Inflammatory macrophage (primary cell): ENCODE data around the gene MIB2.

ENCODE experiments used
- DNase-seq, 2 donors: peaks; one replicate each; pipeline ENCODE4 v3.0.0-alpha.2; 2020 to 2022

MIB2 gene

DNA sequence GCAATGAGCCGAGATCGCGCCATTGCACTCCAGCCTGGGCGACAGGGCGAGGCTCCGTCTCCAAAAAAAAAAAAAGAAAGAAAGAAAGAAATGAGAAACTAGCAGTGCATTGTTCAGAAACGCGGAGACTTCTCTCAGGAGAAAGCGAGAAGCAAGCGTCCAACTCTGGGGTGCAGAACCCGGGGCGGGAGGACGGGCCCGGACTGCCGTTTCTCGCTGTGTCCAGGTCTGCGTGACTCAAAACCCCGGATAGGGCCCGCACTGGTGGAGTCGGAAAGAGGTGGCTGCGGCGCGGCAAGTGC lies 395 bp upstream of the MIB2 start:
- DNase-seq: no peak

DNA sequence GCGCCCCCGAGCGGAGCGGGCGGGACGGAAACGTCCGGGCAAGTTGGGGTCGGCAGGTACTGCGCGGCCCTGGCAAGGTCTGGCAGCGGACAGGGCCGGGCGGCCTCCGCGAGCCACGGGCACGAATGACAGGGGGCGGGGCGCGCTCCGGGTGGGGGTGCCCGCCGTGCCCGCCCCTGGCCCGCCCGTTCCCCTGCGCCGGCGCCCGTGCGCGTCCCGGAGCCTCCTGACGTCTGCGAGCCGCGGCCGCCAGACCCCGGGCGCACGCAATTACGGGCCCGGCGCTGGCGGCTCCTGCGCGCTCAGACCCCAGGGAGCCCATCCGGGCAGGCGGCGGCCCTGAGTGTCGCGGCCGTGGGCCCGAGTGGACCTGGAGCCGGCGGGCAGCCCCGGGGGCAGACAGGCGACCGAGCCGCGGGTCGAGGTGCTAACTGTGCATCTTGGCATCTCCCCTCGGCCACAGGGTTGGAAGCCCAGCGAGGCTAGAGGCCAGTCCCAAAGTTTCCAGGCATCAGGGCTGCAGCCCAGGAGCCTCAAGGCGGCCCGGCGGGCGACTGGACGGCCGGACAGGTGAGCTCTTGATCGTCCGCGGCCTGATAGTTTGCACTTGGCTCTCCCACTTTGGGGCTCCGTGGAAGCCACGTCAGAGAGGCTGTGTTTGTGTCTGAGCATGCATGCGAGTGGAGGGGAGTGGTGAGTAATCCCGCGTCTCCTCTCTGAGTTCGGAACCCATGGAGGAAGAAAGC lies 918 bp downstream of the MIB2 start:
- DNase-seq: peak; percentile 14 to 58

DNA sequence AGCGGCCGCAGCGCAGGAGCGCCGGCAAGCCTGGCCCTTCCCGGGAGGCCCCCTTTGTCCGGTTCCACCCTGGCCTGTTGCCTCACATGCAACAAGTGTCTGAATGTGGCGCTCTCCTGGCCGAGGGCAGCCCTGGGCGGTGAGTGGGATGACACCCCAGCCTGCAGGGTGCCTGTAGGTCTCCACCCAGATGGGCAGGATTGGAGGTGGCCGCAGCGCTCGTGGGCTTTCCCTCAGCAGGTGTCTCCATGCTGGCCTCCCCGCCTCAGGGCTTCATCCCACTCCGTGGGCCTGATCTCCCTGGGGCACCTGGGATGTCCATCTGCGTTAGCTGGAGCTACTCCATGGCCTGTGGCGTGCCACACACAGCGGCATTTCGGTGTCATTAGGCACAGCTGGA lies 1.5 kb downstream of the MIB2 start:
- DNase-seq: no peak

DNA sequence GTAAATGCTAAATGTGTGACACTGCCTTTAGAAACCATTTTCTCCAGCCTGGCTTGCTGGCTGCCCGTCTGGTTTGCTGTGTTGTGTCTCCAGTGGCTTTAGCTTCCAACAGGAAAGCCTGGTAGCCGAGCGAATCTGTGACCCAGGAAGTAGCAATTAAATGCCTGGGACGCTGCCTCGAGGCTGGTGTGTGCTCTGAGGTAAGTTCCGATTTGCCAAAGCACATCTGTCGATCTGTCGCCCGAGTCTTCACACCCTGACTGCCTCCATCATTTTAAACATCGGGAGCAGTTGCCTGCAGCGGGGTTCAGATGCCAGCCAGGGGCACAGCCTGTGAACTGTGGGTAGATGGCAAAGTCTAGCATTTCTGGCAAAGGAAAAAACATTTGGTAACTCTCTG lies 2.2 kb downstream of the MIB2 start:
- no peak for DNase-seq

DNA sequence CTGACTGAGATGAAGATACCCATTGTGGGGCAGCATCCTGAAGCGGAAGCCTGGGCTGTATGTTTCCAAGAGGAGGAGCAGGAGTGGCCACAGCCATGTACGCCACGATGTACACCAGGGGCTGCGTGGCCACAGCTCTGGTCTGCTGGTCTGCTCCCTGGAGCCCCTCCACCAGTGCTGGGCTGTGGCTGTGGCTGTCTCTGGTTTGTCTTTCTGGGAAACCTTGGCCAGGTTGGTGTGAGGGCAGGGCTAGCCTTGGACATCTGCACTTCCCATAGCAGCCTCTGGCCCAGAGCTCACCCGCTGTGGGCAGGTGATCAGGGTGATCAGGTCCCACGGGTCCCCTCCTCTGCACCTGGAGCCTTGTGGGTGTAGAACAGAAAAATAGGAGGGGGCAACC lies 2.6 kb downstream of the MIB2 start:
- DNase-seq: no peak

DNA sequence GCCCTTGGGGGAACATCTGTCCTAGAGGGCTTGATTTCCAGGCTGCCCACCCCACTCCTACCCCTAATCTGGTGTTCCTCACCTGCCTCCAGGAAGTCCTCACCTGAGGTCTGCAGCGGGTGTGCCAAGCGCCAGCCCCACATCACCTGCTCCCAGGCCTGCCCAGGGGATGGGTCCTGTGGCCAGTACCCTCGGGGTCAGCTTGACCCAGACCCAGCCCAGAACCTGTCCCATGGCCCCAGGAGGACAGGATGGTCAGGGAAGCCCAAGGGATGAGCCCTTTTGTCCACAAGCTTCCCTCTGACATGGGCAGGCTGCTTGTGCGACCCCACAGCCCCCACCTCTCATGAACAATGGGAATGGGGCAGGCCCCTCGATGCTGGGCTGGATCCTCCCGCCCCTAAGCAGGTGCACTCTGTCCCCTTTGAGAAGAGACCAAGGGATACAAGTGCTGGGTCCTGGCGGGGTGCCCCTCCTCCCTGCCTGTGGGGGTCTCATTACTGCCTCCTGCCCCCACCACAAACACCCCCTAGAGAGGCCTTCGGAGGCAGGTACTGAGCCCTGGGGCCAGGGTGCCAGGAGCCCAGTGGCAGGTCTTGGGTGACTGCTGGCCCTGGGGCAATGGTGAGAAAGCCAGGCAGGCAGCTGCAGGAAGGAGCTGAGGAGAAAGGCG lies 3.2 kb downstream of the MIB2 start:
- no peak for DNase-seq

DNA sequence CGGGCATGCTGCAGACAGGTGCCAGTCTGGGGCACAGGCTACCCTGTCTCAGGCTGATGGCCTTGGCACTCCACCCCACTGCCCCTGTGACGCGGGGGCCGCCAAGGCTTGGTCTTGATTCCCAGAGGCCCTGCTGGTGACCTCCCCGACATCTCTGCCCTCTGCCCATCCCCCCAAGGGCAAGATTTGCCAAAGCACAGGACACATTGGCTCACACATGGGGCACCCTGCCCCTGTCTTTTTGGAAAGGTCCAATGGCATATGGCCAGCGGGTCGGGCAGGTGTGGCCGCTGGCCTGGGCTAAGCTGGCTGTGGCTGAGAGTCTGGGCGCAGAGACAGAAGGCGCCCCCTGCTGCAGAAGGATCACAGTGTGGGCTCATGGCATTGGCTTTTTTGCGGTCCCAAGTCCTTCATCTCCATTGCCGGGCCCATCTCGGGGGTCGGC lies 4.6 kb downstream of the MIB2 start:
- DNase-seq: peak; percentile 6 to 35

DNA sequence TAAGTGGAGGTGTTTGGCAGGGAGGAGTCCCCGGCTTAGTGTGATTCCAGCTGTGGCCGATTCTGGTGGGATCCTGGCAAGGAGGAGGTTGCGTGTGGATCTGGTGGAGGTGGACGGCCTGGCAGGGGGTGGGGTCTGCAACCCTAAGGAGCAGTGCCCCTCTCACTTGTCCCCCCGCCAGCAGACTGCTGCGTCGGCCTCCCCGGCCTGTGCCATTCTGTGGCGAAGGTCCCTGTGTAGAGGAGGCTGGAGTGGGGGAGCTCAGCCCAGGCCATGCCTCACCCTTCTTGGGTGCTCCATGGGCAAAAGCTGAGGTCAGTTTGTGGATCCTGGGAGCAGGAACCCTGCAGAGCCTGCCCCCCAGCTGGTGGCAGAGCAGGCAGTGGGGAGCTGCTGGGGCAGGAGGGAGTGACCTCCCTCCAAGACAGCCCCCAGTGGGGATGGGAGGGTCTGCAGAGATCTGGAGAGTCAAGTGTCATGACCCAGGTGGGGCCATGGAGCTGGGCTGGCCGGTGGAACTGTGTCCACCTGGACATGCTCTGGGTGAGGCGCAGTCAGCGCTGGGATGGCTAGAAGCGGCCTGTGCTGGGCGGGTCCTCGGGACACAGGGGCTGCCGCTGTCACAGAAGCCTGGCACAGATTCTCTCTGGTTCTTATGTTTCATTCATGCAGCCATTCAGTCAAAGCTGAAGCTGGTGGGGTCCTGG lies 5.3 kb downstream of the MIB2 start:
- DNase-seq: no peak

DNA sequence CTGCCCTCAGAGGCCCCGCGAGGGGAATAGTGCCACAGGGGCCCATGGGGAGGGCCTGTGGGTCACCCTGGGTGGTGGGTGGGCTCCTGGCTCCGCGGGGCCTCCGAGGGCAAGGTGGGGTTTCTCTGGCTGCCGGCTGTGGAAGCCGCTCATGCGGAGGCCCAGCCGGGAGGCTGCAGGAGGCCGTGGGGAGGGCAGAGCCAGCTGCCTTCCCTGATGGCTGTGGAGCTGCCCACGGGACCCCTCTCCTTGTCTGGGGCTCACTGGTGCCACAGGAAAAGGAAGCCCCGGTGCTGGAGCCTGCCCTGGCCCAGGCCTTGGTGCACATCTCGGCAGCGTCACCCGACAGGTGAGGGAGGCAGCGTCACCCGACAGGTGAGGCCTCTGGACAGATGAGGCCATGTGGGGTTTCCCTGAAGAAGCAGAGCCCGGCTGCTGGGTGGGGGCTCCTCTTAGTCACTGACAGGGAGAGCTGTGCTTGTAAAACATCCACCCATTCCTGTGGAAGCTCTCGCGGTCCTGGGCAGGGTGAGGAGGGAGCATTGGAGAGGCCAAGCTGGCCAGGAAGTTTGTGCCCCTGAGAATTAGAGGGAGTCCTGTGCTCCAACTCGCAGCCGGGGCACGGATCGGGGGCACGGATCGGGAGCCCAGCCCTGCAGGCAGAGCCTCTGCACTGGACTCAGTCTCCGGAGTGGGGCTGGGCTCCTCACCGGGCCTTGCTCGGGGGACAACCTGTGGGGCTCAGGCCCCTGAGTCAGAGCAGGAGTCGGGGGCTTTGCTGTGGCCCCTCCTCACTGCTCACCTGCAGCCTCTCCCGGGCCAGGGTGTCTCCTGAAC lies 6.1 kb downstream of the MIB2 start:
- DNase-seq: no peak

DNA sequence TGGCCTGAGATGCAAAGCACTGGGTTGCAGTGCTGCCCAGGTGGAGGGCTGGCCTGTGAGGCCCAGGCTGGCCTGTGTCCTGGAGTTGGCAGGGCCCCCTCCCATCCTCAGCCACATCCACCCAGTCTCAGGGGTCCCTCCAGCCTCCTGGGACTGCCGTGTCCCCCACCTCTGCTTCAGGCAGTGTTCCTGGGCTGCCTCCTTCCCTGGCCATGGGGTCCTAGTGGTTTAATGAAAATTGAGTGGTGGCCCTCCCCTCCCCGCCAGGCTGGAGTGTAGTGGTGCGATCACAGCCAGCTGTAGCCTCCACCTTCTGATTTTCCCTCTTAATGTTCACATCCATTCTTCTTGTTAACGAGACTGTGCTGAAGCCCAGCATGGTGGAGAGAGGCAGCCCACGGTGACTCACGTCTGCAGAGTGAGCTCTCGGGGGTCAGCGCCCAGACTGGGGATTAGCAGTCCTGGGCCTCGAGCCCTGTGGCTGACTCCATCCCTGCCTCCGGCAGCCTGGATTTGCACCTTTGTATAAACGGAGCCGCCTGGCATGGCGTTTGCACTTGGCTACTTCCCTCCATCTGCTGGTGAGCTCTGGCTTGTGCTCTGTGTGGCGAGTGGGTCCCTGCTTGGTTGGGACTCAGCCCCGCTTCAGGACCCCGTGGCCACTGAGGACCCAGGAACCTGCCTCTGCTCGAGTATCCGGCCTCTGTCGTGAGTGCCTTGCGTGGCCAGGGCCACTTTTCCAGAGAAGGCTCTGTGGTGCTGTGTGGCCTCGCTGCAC lies 6.9 kb downstream of the MIB2 start:
- no peak for DNase-seq

DNA sequence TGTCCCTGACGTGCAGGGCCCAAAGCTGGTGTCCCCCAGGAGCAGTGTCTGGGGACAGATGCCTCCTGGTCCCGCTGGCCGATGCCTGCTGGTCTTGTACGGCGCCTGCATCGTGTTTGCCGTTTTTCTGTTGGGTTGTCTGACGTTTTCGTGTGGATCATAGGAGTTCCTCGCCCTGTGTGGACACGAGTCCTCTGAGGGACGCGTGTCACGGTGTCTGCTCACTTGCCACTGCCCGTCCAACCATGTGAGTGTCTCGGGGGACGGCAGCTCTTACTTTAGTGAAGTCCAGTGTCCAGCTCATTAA lies 7.4 kb downstream of the MIB2 start:
- DNase-seq: no peak

DNA sequence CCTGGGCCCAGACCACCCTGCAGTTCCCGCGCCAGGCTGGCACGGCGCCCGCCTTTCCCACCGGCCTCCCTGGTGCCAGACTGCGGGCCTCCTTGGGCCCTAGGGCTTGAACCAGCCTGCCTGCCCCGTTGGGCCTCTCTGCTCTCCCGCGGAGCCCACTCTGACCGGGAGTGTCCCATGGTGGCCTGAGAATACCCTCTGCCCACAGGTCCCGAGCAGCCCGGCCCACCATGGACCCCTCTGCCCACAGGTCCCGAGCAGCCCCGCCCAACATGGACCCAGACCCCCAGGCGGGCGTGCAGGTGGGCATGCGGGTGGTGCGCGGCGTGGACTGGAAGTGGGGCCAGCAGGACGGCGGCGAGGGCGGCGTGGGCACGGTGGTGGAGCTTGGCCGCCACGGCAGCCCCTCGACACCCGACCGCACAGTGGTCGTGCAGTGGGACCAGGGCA lies 7.9 kb downstream of the MIB2 start:
- no peak for DNase-seq

DNA sequence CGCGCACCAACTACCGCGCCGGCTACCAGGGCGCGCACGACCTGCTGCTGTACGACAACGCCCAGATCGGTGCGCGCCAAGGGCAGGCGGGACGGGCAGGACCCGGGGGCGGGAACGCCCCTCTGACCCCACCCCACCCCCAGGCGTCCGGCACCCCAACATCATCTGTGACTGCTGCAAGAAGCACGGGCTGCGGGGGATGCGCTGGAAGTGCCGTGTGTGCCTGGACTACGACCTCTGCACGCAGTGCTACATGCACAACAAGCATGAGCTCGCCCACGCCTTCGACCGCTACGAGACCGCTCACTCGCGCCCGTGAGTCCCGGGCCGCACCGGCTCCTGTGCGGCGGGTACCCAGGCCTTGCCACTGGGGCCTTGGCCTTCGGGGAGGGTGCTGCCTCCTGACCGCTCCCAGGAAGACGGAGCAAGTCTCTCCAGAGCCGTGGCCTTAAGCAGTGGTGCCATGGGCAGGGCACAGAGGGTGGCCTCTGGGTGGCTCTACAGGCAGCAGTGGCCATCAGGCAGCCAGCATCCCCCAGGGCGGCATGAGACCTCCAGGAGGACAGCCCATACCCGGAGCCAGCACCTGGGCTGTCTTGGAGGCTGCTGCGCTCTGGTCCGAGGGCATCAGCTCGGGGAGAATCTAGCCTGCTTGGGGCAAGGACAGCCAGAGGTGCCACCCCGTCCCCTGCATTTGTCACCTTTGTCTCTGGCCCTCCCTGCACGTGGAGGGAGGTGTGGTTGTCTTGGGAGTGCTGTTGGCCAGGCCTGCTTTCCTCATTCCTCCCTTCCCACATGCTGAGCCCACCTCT lies 8.5 kb downstream of the MIB2 start:
- no peak for DNase-seq

DNA sequence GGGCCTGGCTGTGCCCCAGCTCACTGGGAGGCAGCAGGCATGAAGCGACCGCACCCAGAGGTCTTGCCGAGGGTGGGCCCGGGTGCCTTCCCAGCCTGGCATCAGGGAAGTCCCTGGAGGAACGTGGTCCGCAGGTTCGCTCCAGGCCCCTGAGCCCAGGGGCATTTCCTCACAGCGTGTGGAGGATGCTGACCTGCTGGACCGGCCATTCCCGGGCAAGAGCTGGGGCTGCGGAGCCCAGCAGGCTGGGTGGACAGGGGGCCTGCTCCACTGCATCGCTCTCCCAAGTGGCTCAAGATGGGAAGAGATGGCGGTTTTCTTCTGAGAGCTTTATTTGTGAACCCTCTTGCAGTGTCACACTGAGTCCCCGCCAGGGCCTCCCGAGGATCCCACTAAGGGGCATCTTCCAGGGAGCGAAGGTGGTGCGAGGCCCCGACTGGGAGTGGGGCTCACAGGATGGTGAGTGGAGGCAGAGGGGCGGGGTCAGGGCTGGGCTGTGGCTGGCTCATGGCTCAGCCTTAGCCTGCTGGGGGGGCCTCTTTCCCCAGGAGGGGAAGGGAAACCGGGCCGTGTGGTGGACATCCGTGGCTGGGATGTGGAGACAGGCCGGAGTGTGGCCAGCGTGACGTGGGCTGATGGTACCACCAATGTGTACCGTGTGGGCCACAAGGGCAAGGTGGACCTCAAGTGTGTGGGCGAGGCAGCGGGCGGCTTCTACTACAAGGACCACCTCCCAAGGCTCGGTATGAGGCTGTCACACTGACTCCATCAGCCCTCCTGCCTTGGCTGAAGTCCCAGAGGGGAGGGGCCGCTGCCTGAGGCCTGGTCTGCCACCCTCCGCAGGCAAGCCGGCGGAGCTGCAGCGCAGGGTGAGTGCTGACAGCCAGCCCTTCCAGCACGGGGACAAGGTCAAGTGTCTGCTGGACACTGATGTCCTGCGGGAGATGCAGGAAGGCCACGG lies 9.4 kb downstream of the MIB2 start:
- DNase-seq: no peak

DNA sequence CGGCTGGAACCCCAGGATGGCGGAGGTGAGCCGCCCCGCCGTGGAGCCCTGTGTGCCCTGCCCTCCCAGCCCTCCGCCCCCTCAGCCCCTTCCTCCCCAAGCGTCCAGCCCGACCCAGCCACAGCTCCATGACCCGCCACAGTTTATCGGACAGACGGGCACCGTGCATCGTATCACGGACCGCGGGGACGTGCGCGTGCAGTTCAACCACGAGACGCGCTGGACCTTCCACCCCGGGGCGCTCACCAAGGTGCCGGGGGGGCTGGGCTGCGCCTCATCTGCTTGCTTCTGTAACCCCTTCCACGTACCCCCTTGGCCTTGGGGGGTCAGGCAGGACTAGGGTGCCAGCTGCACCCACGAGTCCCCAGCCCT lies 10.1 kb downstream of the MIB2 start:
- DNase-seq: no peak

DNA sequence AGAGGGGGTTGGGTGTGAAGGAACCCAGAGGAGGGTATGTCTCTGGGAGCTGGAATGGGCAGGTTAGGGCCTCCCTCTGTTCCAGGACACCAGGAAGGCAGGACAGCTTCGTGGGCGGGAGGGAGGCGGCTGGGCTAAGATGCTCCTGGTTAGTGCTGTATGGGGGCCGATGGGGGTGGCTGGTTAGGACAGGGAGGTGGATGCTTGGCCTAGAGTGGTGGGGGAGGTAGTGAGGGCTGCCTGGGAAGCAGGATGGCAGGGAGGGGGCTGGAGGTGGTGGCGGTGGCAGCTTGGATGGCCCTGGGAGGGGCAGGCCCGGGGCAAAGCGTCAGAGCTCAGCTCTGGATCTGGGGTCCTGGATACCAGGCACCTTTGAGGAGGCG lies 10.5 kb downstream of the MIB2 start:
- no peak for DNase-seq

DNA sequence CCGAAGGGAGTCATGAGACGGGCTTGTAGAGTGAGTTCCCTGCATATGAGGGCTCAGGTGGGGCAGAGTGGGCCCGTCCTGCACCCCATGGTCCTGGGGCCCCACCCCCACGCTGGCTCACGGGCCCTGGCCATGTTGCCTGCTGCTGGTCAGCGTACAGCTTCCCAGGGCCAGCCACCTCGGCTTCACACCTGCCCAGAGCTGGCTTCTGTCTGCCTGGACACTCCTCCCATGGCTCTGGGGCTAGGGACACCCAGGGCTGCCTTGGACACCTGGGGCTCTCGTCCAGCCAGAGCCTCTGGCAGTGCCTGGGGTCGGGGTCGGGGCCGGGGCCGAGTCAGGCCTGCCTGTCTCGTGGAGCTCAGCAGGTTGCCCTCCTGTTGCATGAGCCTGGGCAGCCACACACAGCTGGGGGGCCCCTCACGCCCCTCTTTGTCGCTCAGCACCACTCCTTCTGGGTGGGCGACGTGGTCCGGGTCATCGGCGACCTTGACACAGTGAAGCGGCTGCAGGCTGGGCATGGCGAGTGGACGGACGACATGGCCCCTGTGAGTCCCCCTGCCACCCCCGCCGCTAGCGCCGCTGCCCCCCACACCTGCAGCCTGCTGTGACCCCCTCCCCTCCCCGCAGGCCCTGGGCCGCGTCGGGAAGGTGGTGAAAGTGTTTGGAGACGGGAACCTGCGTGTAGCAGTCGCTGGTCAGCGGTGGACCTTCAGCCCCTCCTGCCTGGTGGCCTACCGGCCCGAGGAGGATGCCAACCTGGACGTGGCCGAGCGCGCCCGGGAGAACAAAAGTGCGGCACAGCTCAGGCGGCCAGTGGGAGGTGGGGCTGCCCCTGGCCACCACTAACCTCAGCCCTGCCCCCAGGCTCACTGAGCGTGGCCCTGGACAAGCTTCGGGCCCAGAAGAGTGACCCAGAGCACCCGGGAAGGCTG lies 11.2 kb downstream of the MIB2 start:
- no peak for DNase-seq

DNA sequence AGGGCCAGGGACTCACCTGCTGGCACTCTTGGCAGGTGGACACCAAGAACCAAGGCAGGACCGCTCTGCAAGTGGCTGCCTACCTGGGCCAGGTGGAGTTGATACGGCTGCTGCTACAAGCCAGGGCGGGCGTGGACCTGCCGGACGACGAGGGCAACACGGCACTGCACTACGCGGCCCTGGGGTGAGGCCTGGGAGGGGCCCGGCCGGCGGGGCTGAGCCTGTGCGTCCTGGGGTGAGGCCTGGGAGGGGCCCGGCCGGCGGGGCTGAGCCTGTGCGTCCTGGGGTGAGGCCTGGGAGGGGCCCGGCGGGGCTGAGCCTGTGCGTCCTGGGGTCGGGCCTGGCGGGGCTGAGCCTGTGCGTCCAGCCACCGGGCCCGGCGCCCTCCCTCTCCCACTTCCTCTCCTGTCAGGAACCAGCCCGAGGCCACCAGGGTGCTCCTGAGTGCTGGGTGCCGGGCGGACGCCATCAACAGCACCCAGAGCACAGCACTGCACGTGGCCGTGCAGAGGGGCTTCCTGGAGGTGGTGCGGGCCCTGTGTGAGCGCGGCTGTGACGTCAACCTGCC lies 12.0 kb downstream of the MIB2 start:
- DNase-seq: no peak
